ENCODE measurements around the gene P4HA2. TPM values are rescaled to one million over a fixed set of nuclear protein-coding genes. Genes with fewer than 3 reads are reported as not detected.

P4HA2 gene
- total RNA-seq, 2 experiments from 2014 or later = 0.32 to 7.2 TPM

GRCh38 chr5:132265336-132266030 lies 37.8 kb upstream of the P4HA2 start:
- no peak overlapping the region for H3K4me2 ChIP-seq (ENCODE audit: low read length)
- no peaks in the 10 kb centered on the region for H3K79me2 ChIP-seq (ENCODE audit: insufficient read depth, low read depth, low read length)
- TF ChIP-seq EZH2phosphoT487 (IDR thresholded peaks at IDR 0.05; ENCODE audit: borderline replicate concordance, low read depth, low read length) = no peak
- no peak for TF ChIP-seq CTCF (conservative IDR thresholded peaks at IDR 0.05; ENCODE audit: low read length)
- no TSS peak for BruUV-seq (replicated peaks)
- no peak for DNase-seq (ENCODE audit: low spot score)
- no peaks in the 10 kb centered on the region for H3K9me2 ChIP-seq (ENCODE audit: insufficient read depth, low read length)
- H3K9me3 ChIP-seq (ENCODE audit: low read length) = no peaks in the 10 kb centered on the region
- no peaks in the 10 kb centered on the region for H3K36me3 ChIP-seq (ENCODE audit: insufficient read depth, low read length)
- H3K27ac ChIP-seq (ENCODE audit: low read depth, low read length, poor library complexity, severe bottlenecking) = no peak overlapping the region
- H3K4me3 ChIP-seq (ENCODE audit: low read depth, low read length, poor library complexity, severe bottlenecking) = no peak overlapping the region
- POLR2A ChIA-PET = interaction anchor here (0.7 kb wide), 1 partner anchor 25 kb away, joined by 4 read pairs; no protein-coding TSS in a partner anchor
- no peak overlapping the region for H2AFZ ChIP-seq (ENCODE audit: low read length)
- no peaks in the 10 kb centered on the region for H4K20me1 ChIP-seq (ENCODE audit: insufficient read depth, low read length)
- intact Hi-C loops (cut with micrococcal nuclease; ENCODE audit: unreplicated experiment) = no loop called here
- H3K4me1 ChIP-seq (ENCODE audit: insufficient read depth, low read length, poor library complexity, severe bottlenecking) = no peaks in the 10 kb centered on the region
- CTCF ChIA-PET (ENCODE audit: unreplicated experiment) = no interaction called here

- TF ChIP-seq CTCF (conservative IDR thresholded peaks at IDR 0.05; ENCODE audit: low read length) (no peak), EZH2phosphoT487 (IDR thresholded peaks at IDR 0.05; ENCODE audit: borderline replicate concordance, low read depth, low read length) (no peak)
- Histone ChIP-seq H2AFZ (ENCODE audit: low read length) (no peak overlapping the region), H3K9me3 (ENCODE audit: low read length) (no peaks in the 10 kb centered on the region), H3K4me3 (ENCODE audit: low read depth, low read length, poor library complexity, severe bottlenecking) (no peak overlapping the region), H3K27ac (ENCODE audit: low read depth, low read length, poor library complexity, severe bottlenecking) (no peak overlapping the region), H3K79me2 (ENCODE audit: insufficient read depth, low read depth, low read length) (no peaks in the 10 kb centered on the region), H3K36me3 (ENCODE audit: insufficient read depth, low read length) (no peaks in the 10 kb centered on the region), H3K9me2 (ENCODE audit: insufficient read depth, low read length) (no peaks in the 10 kb centered on the region), H3K4me2 (ENCODE audit: low read length) (no peak overlapping the region), H3K4me1 (ENCODE audit: insufficient read depth, low read length, poor library complexity, severe bottlenecking) (no peaks in the 10 kb centered on the region), H4K20me1 (ENCODE audit: insufficient read depth, low read length) (no peaks in the 10 kb centered on the region)
- ChIA-PET POLR2A (interaction anchor here (0.7 kb wide), 1 partner anchor 26 kb away, joined by 4 read pairs; no protein-coding TSS in a partner anchor), CTCF (ENCODE audit: unreplicated experiment) (interaction anchor here (0.6 kb wide), 2 partner anchors 9 to 27 kb away, joined by 3 read pairs; no protein-coding TSS in a partner anchor)
- no TSS peak for BruUV-seq (replicated peaks)
- DNase-seq (ENCODE audit: low spot score) = no peak
- intact Hi-C loops (cut with micrococcal nuclease; ENCODE audit: unreplicated experiment) = no loop called here
These were observed 37.1 kb upstream of the P4HA2 start for GRCh38 chr5:132264546-132265335.
